ENCODE data around the gene ZNF273.

The ZNF273 gene

GRCh38 chr7:64965594-64965993 lies 62.5 kb downstream of the ZNF273 start:
- H3K9me3 ChIP-seq (ENCODE audit: control insufficient read depth in 5 of 5, low read length in 5 of 5), result peaks cover 0 to 27% (median 5%) of the 10 kb centered on the region in 5 donors
- H3K4me1 ChIP-seq (ENCODE audit: control insufficient read depth in 5 of 5, insufficient read depth in 5 of 5, low read length in 5 of 5), result no peaks in the 10 kb centered on the region
- H3K9ac ChIP-seq (ENCODE audit: low read length in 5 of 5), result no peak overlapping the region
- no peak overlapping the region for H3K4me3 ChIP-seq (ENCODE audit: low read depth in 1 of 5, low read length in 5 of 5)
- H3K27me3 ChIP-seq (ENCODE audit: control insufficient read depth in 5 of 5, insufficient read depth in 4 of 5, low read length in 5 of 5), result no peaks in the 10 kb centered on the region
- peaks cover 0 to 3% (median 0%) of the 10 kb centered on the region in 5 donors for H3K36me3 ChIP-seq (ENCODE audit: control insufficient read depth in 5 of 5, insufficient read depth in 5 of 5, low read length in 5 of 5)
- H3K27ac ChIP-seq (ENCODE audit: low read depth, low read length), result no peak overlapping the region

- H3K4me3 ChIP-seq (ENCODE audit: low read depth in 1 of 5, low read length in 5 of 5), result peak overlapping the region in 4 of 5 donors; percentile 25 to 50 (median 36)
- no peak overlapping the region for H3K9ac ChIP-seq (ENCODE audit: low read length in 5 of 5)
- peaks cover 37 to 66% (median 45%) of the 10 kb centered on the region in 5 donors for H3K36me3 ChIP-seq (ENCODE audit: control insufficient read depth in 5 of 5, insufficient read depth in 5 of 5, low read length in 5 of 5)
- no peaks in the 10 kb centered on the region for H3K27me3 ChIP-seq (ENCODE audit: control insufficient read depth in 5 of 5, insufficient read depth in 4 of 5, low read length in 5 of 5)
- H3K4me1 ChIP-seq (ENCODE audit: control insufficient read depth in 5 of 5, insufficient read depth in 5 of 5, low read length in 5 of 5), result no peaks in the 10 kb centered on the region
- no peak overlapping the region for H3K27ac ChIP-seq (ENCODE audit: low read depth, low read length)
- peaks cover 33 to 59% (median 54%) of the 10 kb centered on the region in 5 donors for H3K9me3 ChIP-seq (ENCODE audit: control insufficient read depth in 5 of 5, low read length in 5 of 5)
Observed at GRCh38 chr7:64978497-64979203, 75.6 kb downstream of the ZNF273 start.
